ENCODE measurements around the gene PPP1R12A.

The PPP1R12A gene

DNA sequence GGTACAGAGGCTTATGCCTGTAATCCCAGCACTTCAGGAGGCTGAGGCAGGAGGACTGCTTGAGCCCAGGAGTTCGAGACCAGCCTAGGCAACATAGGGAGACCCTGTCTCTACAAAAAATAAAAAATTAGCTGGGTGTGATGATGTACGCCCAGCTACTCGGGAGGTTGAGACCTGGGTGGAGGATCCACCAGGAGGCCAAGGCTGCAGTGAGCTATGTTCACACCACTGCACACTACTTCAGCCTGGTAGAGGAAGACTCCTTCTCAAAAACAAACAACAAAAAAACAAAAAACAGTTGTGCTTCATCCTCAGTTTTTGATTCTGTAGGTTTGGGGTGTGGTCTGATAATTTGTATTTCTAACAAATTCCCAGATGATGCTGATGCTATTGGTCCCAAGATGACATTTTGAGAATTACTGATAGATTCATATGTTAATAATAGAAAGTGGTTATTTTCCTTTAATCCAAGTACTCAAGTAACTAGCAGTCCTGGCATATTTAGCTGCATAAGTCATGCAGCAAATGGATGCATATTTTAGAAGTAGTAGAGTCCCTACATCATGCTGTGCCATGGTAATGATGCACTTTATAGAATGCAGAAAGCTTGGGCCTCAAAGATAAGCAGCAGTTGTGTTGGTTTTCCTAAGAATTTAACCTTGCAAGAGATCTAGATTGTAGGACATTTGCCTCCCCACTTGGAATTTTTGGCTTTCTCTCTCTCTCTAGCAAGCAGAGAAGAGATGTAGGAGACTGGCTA, 168.0 kb downstream of the PPP1R12A start:
- no peak for DNase-seq

GRCh38 chr12:79765157-79765556, 169.7 kb downstream of the PPP1R12A start:
- no peak for DNase-seq

DNA sequence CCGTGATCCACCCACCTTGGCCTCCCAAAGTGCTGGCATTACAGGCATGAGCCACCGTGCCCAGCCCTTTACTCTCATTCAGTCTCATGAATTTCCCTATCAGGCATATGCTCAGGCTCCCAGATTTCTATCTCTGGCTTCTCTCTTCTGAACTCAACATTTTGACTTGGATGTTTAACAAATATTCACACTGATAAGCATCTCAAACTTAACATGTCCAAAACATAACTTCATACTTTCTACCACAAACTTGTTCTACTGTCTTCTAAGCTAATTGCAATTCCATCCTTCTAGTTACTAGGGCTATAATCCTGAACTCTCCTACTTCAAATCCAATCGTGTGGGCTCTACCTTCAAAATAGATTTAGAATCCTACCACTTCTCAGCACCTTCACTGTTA, 170.3 kb downstream of the PPP1R12A start:
- no peak for DNase-seq

- no peak for DNase-seq
Observed at GRCh38 chr12:79763766-79764452, 171.0 kb downstream of the PPP1R12A start.

DNA sequence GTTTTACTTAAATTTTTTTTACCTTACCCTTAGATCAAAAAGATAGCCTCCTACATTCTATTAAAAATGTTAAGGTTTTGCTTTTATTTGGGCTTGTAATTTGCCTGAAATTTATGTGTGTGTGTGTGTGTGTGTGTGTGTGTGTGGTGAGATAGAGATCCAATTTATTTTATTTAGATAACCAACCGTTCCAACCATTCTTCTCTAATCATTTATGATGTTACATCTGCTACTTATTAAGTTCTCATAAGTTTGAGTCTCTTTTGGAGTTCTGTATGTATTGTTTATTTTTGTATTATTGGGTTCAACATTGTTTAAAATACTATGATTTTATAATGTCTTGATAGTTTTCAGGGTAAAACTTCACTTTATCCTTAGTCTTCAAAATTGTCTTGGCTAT, 173.6 kb downstream of the PPP1R12A start:
- DNase-seq, result no peak

DNA sequence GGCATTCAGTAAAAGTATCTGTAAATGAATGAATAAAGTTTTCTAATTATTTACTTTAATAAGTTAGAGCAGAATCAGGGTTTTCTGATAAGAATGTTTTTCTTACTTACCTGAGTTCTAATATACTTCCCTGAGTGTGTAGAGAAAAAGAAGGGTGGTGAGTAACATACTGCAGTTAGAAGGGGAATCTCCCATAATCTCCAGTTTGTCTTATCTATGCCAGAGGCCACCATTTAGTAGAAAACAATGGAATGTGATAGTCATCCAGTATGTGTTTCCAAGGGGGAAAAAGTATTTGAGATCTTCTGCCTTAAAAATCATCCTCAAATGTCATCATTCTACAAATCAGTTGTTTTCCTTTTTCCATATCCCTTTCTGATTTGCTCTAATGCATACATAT, 187.6 kb downstream of the PPP1R12A start:
- DNase-seq, result no peak

DNA sequence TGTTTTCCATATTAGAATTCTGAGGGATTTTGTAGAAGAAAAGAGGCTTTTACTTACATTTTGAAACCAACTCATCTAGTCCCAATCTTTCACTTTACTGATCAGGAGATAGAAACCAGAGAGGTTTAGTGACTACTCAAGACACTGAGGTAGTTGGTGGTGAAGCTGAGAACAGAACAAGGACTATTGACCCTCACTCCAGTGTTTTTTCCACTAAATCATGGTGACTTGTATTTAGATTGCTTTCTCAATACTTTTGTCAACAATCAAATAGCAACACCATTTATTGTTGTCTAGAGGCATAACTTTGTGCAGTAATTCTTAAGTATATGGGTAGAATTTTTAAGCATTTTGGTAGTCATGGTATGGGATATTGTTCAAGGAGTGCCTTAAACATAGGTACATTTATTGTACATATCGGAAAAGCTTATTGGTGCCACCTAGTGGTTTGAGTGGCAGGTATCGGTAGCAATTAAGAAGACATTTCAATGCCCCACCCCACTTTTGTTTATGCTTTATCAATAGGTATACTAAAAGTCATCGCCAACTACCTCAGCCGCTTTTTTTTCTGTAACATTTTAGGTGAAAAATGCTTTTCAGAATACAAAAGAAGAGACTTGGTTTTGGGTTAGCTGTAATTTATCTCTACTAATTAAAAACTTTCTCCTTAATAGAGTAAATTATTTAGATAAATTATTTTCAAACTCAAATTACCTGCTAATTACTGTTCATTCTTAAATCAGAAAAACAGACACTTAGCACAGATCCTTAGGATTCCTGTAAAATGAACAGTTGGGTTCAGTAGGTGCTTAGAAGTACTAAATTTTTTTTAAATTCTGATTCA, 196.8 kb downstream of the PPP1R12A start:
- DNase-seq, result peak in 1 of 14 donors; percentile 4

DNA sequence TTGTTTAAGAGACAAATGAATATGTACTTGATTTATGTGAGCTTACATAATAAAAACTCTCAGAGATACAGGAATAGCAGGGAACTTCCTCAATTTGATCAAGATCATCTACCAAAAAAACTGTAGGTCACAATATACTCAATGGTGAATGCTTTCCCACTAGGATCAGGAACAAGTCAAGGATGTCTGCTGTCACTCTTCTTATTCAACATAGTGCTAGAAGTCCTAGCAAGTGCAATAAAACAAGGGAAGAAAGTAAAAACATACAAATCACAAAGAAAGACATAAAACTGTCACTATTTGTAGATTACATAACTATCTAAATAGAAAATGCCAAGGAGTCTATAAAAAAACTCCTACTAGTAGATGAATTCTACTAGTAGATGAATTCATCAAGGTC, 202.3 kb downstream of the PPP1R12A start:
- no peak for DNase-seq

- DNase-seq, result no peak
Observed at GRCh38 chr12:79725987-79726386, 208.9 kb downstream of the PPP1R12A start.

All from C1 segment of cervical spinal cord (tissue), 14 donors.